ENCODE data around the gene ARHGAP26. TPM values are rescaled to one million over a fixed set of nuclear protein-coding genes. Genes with fewer than 3 reads are reported as not detected.
A peak's percentile ranks its signal among the peaks of the same experiment; 100 is the strongest.

ARHGAP26 gene
- total RNA-seq, 2 experiments from 2014 or later, result 12.8 to 15.4 TPM

DNA sequence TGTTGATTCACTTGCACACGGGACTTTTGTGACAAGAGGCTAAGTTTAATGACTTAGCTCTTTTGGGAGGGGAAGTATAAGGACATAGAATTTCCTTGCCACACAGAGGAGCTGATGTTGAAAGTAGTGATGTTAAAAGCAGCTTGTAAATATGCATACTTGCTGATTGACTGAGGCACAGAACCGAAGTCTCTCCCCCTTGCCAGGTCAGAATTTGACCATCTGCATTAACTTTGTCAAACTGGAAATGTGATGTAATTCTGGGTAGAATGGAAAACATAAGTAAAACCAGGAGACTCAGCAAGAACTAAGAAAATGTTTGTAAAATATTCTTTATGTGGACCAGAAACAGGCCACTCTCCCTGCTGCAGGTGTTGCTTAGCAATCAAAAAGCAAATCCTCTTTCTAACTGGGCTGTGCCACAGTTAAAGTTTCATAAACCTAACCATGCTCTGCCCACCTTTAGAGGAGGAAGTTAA lies 349.2 kb downstream of the ARHGAP26 start:
- Mint-ChIP-seq H3K4me1 (peaks cover 23% of the 10 kb centered on the region), H3K27ac (no peak overlapping the region), H3K9me3 (ENCODE audit: low read depth) (no peaks in the 10 kb centered on the region), H3K27me3 (no peaks in the 10 kb centered on the region), H3K36me3 (ENCODE audit: low read depth) (peaks cover 13% of the 10 kb centered on the region), H3K4me3 (no peak overlapping the region)
- ChIA-PET CTCF (interaction anchor here (0.6 to 1.5 kb wide), 3 partner anchors 9 to 69 kb away, joined by 3 to 4 read pairs (median 4); no protein-coding TSS in a partner anchor), POLR2A (no interaction called here)
- peak; percentile 43 for ATAC-seq
- DNase-seq, result no peak
- intact Hi-C loops (cut with DNase I, micrococcal nuclease), result no loop called here

DNA sequence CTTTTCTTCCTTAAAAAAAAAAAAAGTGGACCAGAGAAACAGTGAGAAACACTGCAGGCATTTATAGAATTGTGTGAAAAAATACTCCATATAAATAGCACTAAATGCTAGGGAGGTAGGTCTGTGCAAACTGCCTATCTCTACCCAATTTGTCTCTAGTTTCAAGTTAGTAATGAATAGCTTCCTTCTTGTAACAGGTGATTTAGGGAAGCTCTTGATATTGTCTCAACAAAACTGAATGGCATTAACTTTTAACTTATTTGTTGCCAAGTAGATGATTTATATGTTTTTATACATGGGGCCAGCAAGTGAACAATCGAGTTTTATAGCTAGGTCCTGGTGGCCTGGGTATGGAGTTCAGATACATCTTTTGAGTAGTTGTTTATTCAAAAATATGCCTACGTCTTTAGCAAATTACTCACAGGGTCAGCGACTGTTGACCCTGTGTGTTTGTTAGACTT lies 349.7 kb downstream of the ARHGAP26 start:
- H3K4me3 Mint-ChIP-seq, result no peak overlapping the region
- intact Hi-C loops (cut with DNase I, micrococcal nuclease), result no loop called here
- ATAC-seq (no peak), DNase-seq (no peak)
- ChIA-PET POLR2A (no interaction called here), CTCF (interaction anchor here (0.6 to 1.5 kb wide), 2 partner anchors 9 to 68 kb away, joined by 4 read pairs; no protein-coding TSS in a partner anchor)
- no peaks in the 10 kb centered on the region for H3K9me3 Mint-ChIP-seq (ENCODE audit: low read depth)
- H3K27me3 Mint-ChIP-seq, result no peaks in the 10 kb centered on the region
- H3K36me3 Mint-ChIP-seq (ENCODE audit: low read depth), result peaks cover 13% of the 10 kb centered on the region
- H3K27ac Mint-ChIP-seq, result no peak overlapping the region
- peaks cover 23% of the 10 kb centered on the region for H3K4me1 Mint-ChIP-seq

DNA sequence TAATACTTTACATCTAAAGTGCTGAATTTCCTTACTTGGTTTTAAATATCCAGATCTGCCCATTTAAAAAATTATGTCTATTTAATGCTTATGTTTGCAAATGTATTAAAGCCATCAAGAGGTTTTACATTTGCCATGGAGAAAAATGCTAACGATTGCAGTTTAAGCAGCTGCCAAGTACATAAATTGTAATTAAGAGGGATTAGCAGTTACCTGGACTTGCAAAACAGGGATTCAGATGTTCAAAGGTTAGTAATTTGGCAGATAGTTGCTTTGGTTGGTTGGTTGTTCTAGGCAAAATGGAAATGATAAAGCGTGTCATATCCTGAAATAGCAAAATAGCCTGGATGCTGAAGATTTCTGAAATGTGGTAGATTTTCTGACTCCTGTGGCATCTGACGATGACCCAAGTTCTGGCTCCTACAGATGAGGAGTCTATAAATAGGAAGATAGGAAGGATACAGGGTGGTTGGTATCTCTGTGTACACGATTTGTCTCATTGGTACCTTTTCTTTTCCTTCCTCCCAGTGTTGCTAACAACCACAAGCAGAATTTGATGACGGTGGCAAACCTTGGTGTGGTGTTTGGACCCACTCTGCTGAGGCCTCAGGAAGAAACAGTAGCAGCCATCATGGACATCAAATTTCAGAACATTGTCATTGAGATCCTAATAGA lies 350.4 kb downstream of the ARHGAP26 start:
- H3K27ac Mint-ChIP-seq, result peak overlapping the region; percentile 27
- H3K9me3 Mint-ChIP-seq (ENCODE audit: low read depth), result no peaks in the 10 kb centered on the region
- H3K27me3 Mint-ChIP-seq, result no peaks in the 10 kb centered on the region
- peaks cover 23% of the 10 kb centered on the region for H3K4me1 Mint-ChIP-seq
- ATAC-seq (no peak), DNase-seq (no peak)
- intact Hi-C loops (cut with DNase I, micrococcal nuclease), result no loop called here
- H3K4me3 Mint-ChIP-seq, result no peak overlapping the region
- POLR2A ChIA-PET, result no interaction called here
- peaks cover 13% of the 10 kb centered on the region for H3K36me3 Mint-ChIP-seq (ENCODE audit: low read depth)
- CTCF ChIA-PET, result interaction anchor here (1.5 kb wide), 1 partner anchor 10 kb away, joined by 4 read pairs; no protein-coding TSS in a partner anchor

DNA sequence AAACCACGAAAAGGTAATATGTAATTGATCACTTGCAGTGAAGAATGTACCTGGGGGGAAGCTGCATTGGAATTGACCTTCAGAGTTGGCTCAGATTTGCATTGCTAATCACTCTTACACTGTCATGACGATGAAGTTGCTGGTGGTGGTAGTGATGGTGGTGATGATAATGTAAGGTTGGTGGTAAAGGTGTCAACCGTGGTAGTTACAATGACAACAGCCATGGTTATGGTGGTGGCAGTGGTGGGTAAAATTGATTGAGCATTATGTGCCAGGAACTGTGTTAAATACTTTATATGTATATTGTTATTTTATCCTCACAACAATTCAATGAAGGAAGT lies 350.9 kb downstream of the ARHGAP26 start:
- Mint-ChIP-seq H3K27ac (peak overlapping the region; percentile 27), H3K9me3 (ENCODE audit: low read depth) (no peaks in the 10 kb centered on the region), H3K4me3 (no peak overlapping the region), H3K36me3 (ENCODE audit: low read depth) (peaks cover 13% of the 10 kb centered on the region), H3K27me3 (no peaks in the 10 kb centered on the region), H3K4me1 (peaks cover 23% of the 10 kb centered on the region)
- intact Hi-C loops (cut with DNase I, micrococcal nuclease), result no loop called here
- CTCF ChIA-PET, result no interaction called here
- POLR2A ChIA-PET, result no interaction called here
- DNase-seq, result no peak
- peak; percentile 48 for ATAC-seq

DNA sequence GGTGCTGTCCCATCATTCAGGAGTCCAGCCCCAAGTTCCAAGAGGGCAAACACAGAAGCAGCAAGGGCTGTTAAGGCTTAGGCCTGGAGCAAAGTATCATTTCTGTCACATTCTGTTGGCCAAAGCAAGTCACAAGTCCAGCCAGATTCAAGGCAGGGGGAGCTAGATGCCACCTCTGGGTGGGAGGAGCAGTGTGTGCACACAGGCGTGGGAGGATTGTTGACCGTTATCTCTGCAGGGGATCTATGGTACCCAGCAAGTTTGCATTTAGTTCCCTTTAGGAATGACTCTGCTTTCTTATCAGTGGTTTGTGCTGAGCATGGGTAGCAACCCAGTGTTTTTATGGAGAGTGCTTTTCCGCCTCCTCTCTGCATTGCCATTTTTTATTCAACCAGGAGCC lies 354.4 kb downstream of the ARHGAP26 start:
- no peaks in the 10 kb centered on the region for H3K27me3 Mint-ChIP-seq
- intact Hi-C loops (cut with DNase I, micrococcal nuclease), result no loop called here
- H3K4me1 Mint-ChIP-seq, result peaks cover 9% of the 10 kb centered on the region
- ATAC-seq, result peak; percentile 23
- H3K36me3 Mint-ChIP-seq (ENCODE audit: low read depth), result peaks cover 13% of the 10 kb centered on the region
- ChIA-PET CTCF (no interaction called here), POLR2A (no interaction called here)
- no peak overlapping the region for H3K27ac Mint-ChIP-seq
- H3K4me3 Mint-ChIP-seq, result no peak overlapping the region
- H3K9me3 Mint-ChIP-seq (ENCODE audit: low read depth), result no peaks in the 10 kb centered on the region
- no peak for DNase-seq

DNA sequence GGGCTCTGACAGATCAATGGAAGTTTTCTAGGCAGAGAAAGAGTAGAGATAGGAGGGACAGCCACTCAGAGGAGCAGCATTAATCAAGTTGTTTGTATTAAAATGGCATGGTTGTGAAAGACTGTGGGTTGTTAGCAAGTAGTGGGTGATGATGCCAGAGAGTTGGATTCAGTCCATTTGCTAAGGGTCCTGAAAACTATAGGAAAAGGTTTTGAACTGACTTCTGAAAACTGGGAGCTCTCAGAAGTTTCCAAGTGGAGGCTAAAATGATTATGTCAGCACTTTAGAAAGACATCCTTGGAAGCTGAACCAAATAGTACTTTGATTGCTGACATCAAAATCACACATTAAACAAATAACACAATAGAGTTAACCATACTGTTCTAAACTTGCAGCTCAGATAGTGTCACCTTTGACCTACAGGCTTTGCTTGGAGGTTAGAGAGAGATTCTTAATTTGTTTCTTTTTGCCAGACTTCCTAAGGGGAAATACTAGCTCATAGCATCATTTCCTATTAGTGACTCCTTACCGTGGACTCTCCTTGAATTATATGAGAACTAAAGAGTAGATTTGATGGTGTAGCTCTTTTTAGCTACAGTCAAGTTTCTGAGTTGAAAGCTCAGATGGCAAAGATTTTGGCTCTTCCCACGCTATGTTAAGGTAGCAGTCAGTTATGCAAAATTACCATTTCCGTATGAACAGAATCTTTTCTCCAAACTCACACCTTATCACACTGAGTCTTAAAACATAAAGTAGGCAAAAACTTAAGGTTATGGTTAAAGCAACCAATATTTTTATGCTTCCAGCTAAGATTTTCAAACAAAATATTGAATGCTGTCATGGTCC lies 356.2 kb downstream of the ARHGAP26 start:
- H3K27me3 Mint-ChIP-seq, result no peaks in the 10 kb centered on the region
- CTCF ChIA-PET, result interaction anchor here (0.9 to 1.8 kb wide), 2 partner anchors 11 to 14 kb away, joined by 3 to 6 read pairs; no protein-coding TSS in a partner anchor
- no peak overlapping the region for H3K27ac Mint-ChIP-seq
- intact Hi-C loops (cut with DNase I, micrococcal nuclease), result no loop called here
- H3K4me1 Mint-ChIP-seq, result peaks cover 3% of the 10 kb centered on the region
- H3K36me3 Mint-ChIP-seq (ENCODE audit: low read depth), result peaks cover 5% of the 10 kb centered on the region
- ATAC-seq (no peak), DNase-seq (no peak)
- no peaks in the 10 kb centered on the region for H3K9me3 Mint-ChIP-seq (ENCODE audit: low read depth)
- POLR2A ChIA-PET, result interaction anchor here (0.6 to 0.7 kb wide), 2 partner anchors 42 to 550 kb away, joined by 3 to 5 read pairs; no protein-coding TSS in a partner anchor
- no peak overlapping the region for H3K4me3 Mint-ChIP-seq

DNA sequence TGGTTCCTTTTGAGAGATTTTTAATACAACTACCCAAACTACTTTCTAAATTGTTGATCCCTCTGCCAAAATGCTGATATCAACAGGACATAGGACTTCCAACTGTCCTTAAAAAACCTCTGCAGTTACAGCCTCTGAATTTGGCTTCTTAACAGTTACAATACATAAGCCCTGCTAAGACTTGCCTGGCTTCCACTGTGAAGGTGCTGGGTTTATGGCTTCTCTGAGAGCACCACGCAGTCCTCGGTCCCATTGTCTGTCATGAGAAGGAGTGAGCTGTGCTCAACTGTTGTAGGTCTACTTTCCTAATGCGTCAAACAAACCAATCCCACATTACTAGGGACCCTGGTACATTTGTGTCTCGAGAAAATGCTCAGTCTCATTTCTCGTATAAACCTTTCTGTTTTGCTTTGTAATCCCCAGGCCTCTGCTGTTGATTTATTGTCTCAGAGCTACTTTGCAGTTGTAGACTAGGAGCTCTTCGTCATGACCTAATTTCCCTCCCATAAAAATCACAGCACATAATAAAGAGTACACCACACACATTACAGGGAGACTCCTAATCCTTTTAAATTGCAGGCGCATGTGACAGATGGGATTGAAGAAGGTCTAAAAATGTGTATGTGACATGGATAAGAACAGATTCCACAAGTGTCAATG lies 358.4 kb downstream of the ARHGAP26 start:
- no peak overlapping the region for H3K4me3 Mint-ChIP-seq
- intact Hi-C loops (cut with DNase I, micrococcal nuclease), result no loop called here
- H3K36me3 Mint-ChIP-seq (ENCODE audit: low read depth), result no peaks in the 10 kb centered on the region
- peaks cover 3% of the 10 kb centered on the region for H3K4me1 Mint-ChIP-seq
- H3K27me3 Mint-ChIP-seq, result no peaks in the 10 kb centered on the region
- no peak for DNase-seq
- no peak overlapping the region for H3K27ac Mint-ChIP-seq
- ATAC-seq, result no peak
- ChIA-PET POLR2A (no interaction called here), CTCF (interaction anchor here (0.6 kb wide), 1 partner anchor 342 kb away, joined by 3 read pairs; no protein-coding TSS in a partner anchor)
- no peaks in the 10 kb centered on the region for H3K9me3 Mint-ChIP-seq (ENCODE audit: low read depth)

DNA sequence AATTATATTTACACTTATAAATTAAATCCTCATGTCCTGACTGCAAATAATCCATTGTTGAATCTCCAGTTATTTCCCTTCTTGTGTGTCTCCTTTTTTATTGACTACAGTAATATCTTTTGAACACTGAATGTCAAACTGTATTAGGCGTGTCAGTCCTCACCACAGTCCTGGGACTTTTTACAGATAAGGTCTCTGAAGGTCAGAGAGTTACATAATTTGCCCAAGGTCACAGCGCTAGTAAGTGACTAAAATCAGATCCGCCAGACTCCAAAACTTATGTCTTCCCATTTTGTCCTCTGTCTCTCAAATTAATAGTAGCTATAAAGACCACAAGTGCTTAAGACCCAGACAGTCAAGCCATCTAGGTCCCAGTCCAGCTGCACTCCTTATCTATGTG lies 359.0 kb downstream of the ARHGAP26 start:
- intact Hi-C loops (cut with DNase I, micrococcal nuclease), result no loop called here
- Mint-ChIP-seq H3K27ac (no peak overlapping the region), H3K4me3 (no peak overlapping the region), H3K36me3 (ENCODE audit: low read depth) (no peaks in the 10 kb centered on the region), H3K9me3 (ENCODE audit: low read depth) (no peaks in the 10 kb centered on the region), H3K27me3 (no peaks in the 10 kb centered on the region), H3K4me1 (peaks cover 3% of the 10 kb centered on the region)
- ChIA-PET POLR2A (interaction anchor here (0.8 kb wide), 1 partner anchor 165 kb away, joined by 3 read pairs; no protein-coding TSS in a partner anchor), CTCF (no interaction called here)
- ATAC-seq (no peak), DNase-seq (no peak)

DNA sequence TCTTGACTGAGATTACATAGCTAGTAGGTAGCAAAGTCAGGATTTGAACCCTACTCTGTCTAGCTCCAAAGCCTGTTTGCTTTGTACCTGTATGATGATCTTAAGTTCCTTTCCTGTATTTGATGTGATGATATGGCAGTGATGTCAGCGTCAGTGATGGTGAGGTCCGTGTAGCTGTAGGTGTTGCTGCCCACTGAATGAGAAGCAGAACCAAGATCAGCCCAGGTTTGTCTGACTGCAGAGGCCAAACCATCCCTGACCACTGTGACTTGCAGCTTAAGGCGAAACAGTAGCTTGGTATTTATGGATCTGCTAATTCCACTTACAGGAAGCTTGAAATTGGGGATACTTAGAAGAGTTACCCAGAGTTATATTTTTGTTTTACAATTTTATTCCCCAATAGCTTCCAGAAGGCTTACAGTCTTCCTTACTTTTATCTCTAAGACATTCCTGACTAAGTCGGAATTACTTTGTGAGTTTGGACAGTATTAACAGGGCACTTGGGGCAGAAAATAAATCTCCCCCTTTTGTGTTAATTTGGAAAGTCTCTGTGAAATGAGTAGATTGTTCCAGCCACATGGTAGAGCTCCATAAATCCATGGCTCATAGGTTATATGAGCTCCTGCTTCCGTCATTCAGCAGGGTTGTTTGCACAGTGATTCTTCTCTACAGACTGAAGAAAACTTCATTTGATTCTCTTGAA lies 359.9 kb downstream of the ARHGAP26 start:
- H3K27me3 Mint-ChIP-seq, result no peaks in the 10 kb centered on the region
- H3K4me1 Mint-ChIP-seq, result no peaks in the 10 kb centered on the region
- POLR2A ChIA-PET, result interaction anchor here (0.5 to 0.8 kb wide), 2 partner anchors 32 to 164 kb away, joined by 3 read pairs; no protein-coding TSS in a partner anchor
- CTCF ChIA-PET, result interaction anchor here (1.0 kb wide), 1 partner anchor 152 kb away, joined by 3 read pairs; no protein-coding TSS in a partner anchor
- ATAC-seq (no peak), DNase-seq (no peak)
- H3K9me3 Mint-ChIP-seq (ENCODE audit: low read depth), result no peaks in the 10 kb centered on the region
- H3K36me3 Mint-ChIP-seq (ENCODE audit: low read depth), result peaks cover 2% of the 10 kb centered on the region
- intact Hi-C loops (cut with DNase I, micrococcal nuclease), result no loop called here
- H3K27ac Mint-ChIP-seq, result no peak overlapping the region
- no peak overlapping the region for H3K4me3 Mint-ChIP-seq

DNA sequence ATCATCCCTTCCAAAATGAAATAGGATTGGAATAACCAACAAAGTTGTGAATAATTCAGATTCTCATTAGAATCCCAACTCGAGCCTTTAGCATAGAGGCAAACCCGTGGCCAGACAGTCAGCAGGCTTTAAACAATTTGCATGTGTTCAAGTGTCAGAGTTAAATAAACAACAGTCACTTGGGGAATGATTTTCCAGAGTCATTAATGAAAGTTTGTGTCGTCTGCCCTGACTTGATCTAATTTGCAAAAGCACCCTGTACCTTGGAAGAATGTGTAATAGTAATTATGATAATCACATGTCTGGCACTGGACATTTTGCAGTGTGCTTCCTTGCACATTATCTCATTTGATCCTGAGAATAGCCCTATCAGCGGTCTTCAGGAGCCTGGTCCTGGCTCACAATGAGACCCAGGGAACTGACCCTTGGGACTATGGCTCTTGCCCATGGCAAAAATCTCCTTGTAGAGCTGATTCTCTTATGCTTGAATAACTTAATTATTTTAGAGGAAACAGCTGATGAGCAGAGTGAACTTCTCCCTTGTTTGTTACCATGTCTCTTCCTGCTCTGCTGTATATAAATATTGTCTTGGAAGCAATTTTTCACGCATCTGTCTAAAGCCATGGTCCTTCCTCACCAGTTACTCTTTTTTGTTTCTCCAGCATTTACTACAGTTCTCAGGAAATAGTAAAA lies 360.6 kb downstream of the ARHGAP26 start:
- H3K9me3 Mint-ChIP-seq (ENCODE audit: low read depth), result no peaks in the 10 kb centered on the region
- no peak overlapping the region for H3K27ac Mint-ChIP-seq
- H3K4me3 Mint-ChIP-seq, result no peak overlapping the region
- POLR2A ChIA-PET, result no interaction called here
- no peaks in the 10 kb centered on the region for H3K27me3 Mint-ChIP-seq
- no peak for ATAC-seq
- CTCF ChIA-PET, result interaction anchor here (1.0 to 1.2 kb wide), 2 partner anchors 8 to 151 kb away, joined by 3 to 4 read pairs; no protein-coding TSS in a partner anchor
- H3K36me3 Mint-ChIP-seq (ENCODE audit: low read depth), result peaks cover 2% of the 10 kb centered on the region
- intact Hi-C loops (cut with DNase I, micrococcal nuclease), result no loop called here
- no peak for DNase-seq
- H3K4me1 Mint-ChIP-seq, result no peaks in the 10 kb centered on the region
